ENCODE measurements around the gene CTTN. TPM values are rescaled to one million over a fixed set of nuclear protein-coding genes. Genes with fewer than 3 reads are reported as not detected.

CTTN gene
- total RNA-seq, 4 donors from 2014 or later: 92.8 to 226 (median 134) TPM

DNA sequence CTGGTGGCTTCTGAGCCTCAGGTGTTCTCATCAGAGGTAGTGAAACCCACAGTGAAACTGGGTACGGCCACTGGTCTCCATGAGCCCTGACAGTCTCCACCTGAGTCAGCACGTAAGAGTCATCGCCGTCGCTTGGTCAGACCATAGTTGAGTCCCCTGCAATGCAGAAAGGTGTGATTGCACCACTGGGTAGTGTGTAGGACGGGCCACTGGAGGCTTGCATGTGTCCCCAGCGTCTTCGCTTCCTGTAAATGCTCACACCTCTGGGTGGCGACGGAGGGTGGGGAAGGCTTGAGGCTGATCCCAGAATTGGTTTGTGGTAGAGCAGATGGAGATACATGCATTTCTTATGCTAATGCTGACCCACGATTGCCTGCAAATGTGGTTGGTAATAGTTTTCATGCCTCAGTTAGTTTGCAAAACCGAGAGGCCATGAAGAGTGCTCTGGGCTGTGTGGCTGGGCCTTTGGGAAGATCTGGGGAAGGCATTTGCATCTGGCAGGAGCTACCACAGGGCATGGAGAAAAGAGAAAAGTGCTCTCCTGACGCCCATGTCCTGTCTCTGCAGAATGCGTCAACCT lies 26.5 kb downstream of the CTTN start:
- no peaks in the 10 kb centered on the region for H3K27me3 ChIP-seq
- no peaks in the 10 kb centered on the region for H3K9me3 ChIP-seq
- H3K36me3 ChIP-seq: peaks cover 0 to 87% of the 10 kb centered on the region in 2 donors
- ATAC-seq: no peak
- no peak overlapping the region for H3K27ac ChIP-seq
- in situ Hi-C loops (cut with MboI; ENCODE audit: low sequenced_read_pairs in 4 of 4): no loop called here
- no peak for DNase-seq
- no peak for TF ChIP-seq POLR2A (IDR thresholded peaks at IDR 0.05)
- TF ChIP-seq, protein P1, sequence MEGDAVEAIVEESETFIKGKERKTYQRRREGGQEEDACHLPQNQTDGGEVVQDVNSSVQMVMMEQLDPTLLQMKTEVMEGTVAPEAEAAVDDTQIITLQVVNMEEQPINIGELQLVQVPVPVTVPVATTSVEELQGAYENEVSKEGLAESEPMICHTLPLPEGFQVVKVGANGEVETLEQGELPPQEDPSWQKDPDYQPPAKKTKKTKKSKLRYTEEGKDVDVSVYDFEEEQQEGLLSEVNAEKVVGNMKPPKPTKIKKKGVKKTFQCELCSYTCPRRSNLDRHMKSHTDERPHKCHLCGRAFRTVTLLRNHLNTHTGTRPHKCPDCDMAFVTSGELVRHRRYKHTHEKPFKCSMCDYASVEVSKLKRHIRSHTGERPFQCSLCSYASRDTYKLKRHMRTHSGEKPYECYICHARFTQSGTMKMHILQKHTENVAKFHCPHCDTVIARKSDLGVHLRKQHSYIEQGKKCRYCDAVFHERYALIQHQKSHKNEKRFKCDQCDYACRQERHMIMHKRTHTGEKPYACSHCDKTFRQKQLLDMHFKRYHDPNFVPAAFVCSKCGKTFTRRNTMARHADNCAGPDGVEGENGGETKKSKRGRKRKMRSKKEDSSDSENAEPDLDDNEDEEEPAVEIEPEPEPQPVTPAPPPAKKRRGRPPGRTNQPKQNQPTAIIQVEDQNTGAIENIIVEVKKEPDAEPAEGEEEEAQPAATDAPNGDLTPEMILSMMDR (IDR thresholded peaks at IDR 0.05 in 4 of 5, conservative IDR thresholded peaks at IDR 0.05 in 1 of 5): no peak
- no peaks in the 10 kb centered on the region for H3K4me1 ChIP-seq
- no peak overlapping the region for H3K4me3 ChIP-seq
- intact Hi-C loops (cut with DNase I; ENCODE audit: low total_unique reads): no loop called here

DNA sequence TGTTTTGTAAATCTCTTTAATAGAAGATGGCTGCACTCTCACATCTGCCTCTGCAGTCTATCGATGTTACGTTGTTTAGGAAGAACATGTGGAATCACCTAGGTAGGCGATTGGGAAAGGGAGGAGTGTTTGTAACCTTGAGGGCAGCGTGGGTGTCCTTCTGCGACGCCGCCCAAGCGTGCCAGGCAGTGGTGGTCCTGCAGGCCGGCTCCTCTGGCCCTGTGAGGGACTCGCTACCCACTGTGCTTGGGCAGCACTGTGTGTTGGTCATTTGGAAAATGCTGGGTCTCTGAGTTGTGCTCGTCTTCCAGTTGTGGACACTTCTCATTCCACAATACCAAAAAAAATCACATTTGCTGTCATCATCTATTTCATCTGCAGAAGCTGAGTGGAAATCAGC lies 29.1 kb downstream of the CTTN start:
- in situ Hi-C loops (cut with MboI; ENCODE audit: low sequenced_read_pairs in 4 of 4) (no loop called here), intact Hi-C loops (cut with DNase I; ENCODE audit: low total_unique reads) (no loop called here)
- no peak for ATAC-seq
- Histone ChIP-seq H3K27ac (no peak overlapping the region), H3K36me3 (peaks cover 0 to 88% of the 10 kb centered on the region in 2 donors), H3K27me3 (no peaks in the 10 kb centered on the region), H3K4me3 (no peak overlapping the region), H3K9me3 (no peaks in the 10 kb centered on the region), H3K4me1 (no peaks in the 10 kb centered on the region)
- no peak for DNase-seq
- TF ChIP-seq, protein P1 (IDR thresholded peaks at IDR 0.05 in 4 of 5, conservative IDR thresholded peaks at IDR 0.05 in 1 of 5): no peak
- no peak for TF ChIP-seq POLR2A (IDR thresholded peaks at IDR 0.05)

DNA sequence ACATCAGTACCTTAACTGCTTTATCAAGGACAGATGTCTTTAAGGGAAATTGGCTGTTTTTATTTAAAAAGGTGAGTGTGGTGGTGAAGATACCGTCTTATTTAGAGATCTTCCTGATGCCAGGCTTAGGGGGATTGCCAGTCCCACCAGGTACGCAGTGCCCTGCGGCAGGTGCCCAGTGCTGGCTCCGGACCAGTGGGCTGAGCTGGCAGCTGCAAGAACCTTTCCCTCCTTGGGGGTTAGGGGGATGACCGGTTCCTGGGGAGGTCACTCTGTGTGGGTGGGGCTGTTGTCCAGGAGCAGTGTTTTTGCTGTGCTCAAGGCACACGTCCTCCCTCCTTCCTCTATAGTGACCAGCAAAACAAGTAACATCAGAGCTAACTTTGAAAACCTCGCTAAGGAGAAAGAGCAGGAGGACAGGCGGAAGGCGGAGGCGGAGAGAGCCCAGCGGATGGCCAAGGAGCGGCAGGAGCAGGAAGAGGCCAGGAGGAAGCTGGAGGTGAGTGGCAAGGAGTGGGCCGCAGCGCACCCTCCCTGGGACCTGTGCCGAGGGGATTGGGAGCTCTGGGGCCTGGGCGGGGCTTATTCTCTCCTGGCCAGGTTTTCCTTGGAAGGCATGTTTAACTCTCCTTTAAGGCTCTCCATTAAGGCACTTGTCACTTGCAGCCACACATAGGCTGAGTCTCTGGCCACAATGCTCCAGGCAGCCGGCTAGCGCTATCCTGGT lies 30.5 kb downstream of the CTTN start:
- in situ Hi-C loops (cut with MboI; ENCODE audit: low sequenced_read_pairs in 4 of 4): no loop called here
- Histone ChIP-seq H3K4me3 (no peak overlapping the region), H3K9me3 (no peaks in the 10 kb centered on the region), H3K36me3 (peaks cover 0 to 88% of the 10 kb centered on the region in 2 donors), H3K27ac (no peak overlapping the region), H3K4me1 (no peaks in the 10 kb centered on the region), H3K27me3 (no peaks in the 10 kb centered on the region)
- ATAC-seq: no peak
- intact Hi-C loops (cut with DNase I; ENCODE audit: low total_unique reads): no loop called here
- no peak for DNase-seq
- TF ChIP-seq POLR2A (IDR thresholded peaks at IDR 0.05): no peak
- TF ChIP-seq, protein P1 (IDR thresholded peaks at IDR 0.05 in 4 of 5, conservative IDR thresholded peaks at IDR 0.05 in 1 of 5): no peak

DNA sequence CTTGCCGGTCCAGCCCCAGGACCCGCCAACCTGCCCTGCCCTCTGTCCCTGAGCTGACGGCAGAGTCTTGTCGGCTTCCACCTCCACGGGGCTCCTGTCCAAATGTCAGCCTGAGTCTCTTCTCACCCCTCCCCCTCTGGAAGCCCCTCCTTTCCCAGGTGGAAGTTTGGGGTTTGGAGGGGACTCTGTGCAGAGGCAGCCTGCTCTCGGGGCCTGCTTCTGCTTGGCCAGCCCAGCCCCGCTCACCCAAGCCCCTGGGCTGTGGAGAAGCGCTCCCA lies 31.0 kb downstream of the CTTN start:
- Histone ChIP-seq H3K27ac (no peak overlapping the region), H3K9me3 (no peaks in the 10 kb centered on the region), H3K27me3 (no peaks in the 10 kb centered on the region), H3K4me3 (no peak overlapping the region), H3K36me3 (peaks cover 0 to 93% of the 10 kb centered on the region in 2 donors), H3K4me1 (no peaks in the 10 kb centered on the region)
- DNase-seq (no peak), ATAC-seq (no peak)
- TF ChIP-seq, protein P1 (IDR thresholded peaks at IDR 0.05 in 4 of 5, conservative IDR thresholded peaks at IDR 0.05 in 1 of 5): no peak
- TF ChIP-seq POLR2A (IDR thresholded peaks at IDR 0.05): no peak
- intact Hi-C loops (cut with DNase I; ENCODE audit: low total_unique reads): no loop called here
- in situ Hi-C loops (cut with MboI; ENCODE audit: low sequenced_read_pairs in 4 of 4): no loop called here
